Endodermal cell (in vitro differentiated cells): Measurements from ENCODE around the gene ANKFY1. TPM values are rescaled to one million over a fixed set of nuclear protein-coding genes. Genes with fewer than 3 reads are reported as not detected.

ENCODE experiments used
- DNase-seq: peaks from one replicate; pipeline ENCODE4 v3.0.0-alpha.2; 2017
- H3K27ac ChIP-seq: 2 replicates; pipeline ENCODE4 v1.5.1; 2013; ENCODE audit warnings: mild to moderate bottlenecking, low read depth, low read length, moderate library complexity
- H3K27me3 ChIP-seq: 2 replicates; pipeline ENCODE4 v1.6.1; 2013; ENCODE audit warnings: mild to moderate bottlenecking, low read length, moderate library complexity; ENCODE audit not compliant: insufficient read depth, control insufficient read depth, poor library complexity, severe bottlenecking
- H3K36me3 ChIP-seq: 2 replicates; pipeline ENCODE4 v1.7.0; 2013; ENCODE audit warnings: mild to moderate bottlenecking, low read length, moderate library complexity; ENCODE audit not compliant: control insufficient read depth, insufficient read depth
- H3K4me1 ChIP-seq: one replicate; pipeline ENCODE4 v1.7.0; 2013; ENCODE audit warnings: low read length; ENCODE audit not compliant: control insufficient read depth, insufficient read depth
- H3K4me3 ChIP-seq: 2 replicates; pipeline ENCODE4 v1.5.1; 2013; ENCODE audit warnings: mild to moderate bottlenecking, low read length, moderate library complexity
- H3K9ac ChIP-seq: 2 replicates; pipeline ENCODE4 v1.6.1; 2013; ENCODE audit warnings: mild to moderate bottlenecking, low read length, moderate library complexity; ENCODE audit not compliant: poor library complexity, severe bottlenecking; ENCODE audit errors: extremely low read depth
- H3K9me3 ChIP-seq: 2 replicates; pipeline ENCODE4 v1.6.1; 2013; ENCODE audit warnings: mild to moderate bottlenecking, low read length, moderate library complexity; ENCODE audit not compliant: control insufficient read depth
- H3K27ac Mint-ChIP-seq: 2 replicates; pipeline ENCODE4 v1.8.0; 2020; ENCODE audit warnings: mixed read lengths
- H3K27me3 Mint-ChIP-seq: 2 replicates; pipeline ENCODE4 v1.8.0; 2021; ENCODE audit warnings: mild to moderate bottlenecking, mixed read lengths; ENCODE audit not compliant: insufficient read depth
- H3K36me3 Mint-ChIP-seq: 2 replicates; pipeline ENCODE4 v1.8.0; 2020; ENCODE audit warnings: low read depth, mixed read lengths
- H3K4me1 Mint-ChIP-seq: 2 replicates; pipeline ENCODE4 v1.8.0; 2020; ENCODE audit warnings: mixed read lengths
- H3K4me3 Mint-ChIP-seq: 2 replicates; pipeline ENCODE4 v1.8.0; 2020; ENCODE audit warnings: mild to moderate bottlenecking, moderate library complexity, mixed read lengths
- H3K9me3 Mint-ChIP-seq: 2 replicates; pipeline ENCODE4 v1.8.0; 2020; ENCODE audit warnings: mild to moderate bottlenecking, mixed read lengths
- WGBS, 2 experiments: methylation state at CpG; one replicate each; pipeline versions ENCODE4 v1.1.5 to v1.1.7; 2013; ENCODE audit warnings: missing lambda C conversion rate in 2 of 2, mixed read lengths in 1 of 2; ENCODE audit not compliant: insufficient coverage in 1 of 2, insufficient read length in 1 of 2; 5-methylcytosine and 5-hydroxymethylcytosine counted together
- total RNA-seq, 2 donors: library from RNA; stranded (reverse); fragmentation: NEBNext Ultra II Directional in 1 of 2; extraction: Animal tissue kit (Norgen Biotek cat#: 25700) in 1 of 2; gene quantifications; 2 replicates in 1 of 2; 3 replicates in 1 of 2; pipeline ENCODE4 v1.2.1, GENCODE V29; 2021
- TF ChIP-seq, protein P1 (sequence below): fragments of 200-600 bp; sonication (generic); conservative IDR thresholded peaks from 2 replicates; pipeline ENCODE4 v1.5.0; 2021; ENCODE audit warnings: antibody characterized with exemption, mild to moderate bottlenecking

The ANKFY1 gene
- total RNA-seq, 2 donors from 2014 or later: 48.0 to 62.4 TPM

DNA sequence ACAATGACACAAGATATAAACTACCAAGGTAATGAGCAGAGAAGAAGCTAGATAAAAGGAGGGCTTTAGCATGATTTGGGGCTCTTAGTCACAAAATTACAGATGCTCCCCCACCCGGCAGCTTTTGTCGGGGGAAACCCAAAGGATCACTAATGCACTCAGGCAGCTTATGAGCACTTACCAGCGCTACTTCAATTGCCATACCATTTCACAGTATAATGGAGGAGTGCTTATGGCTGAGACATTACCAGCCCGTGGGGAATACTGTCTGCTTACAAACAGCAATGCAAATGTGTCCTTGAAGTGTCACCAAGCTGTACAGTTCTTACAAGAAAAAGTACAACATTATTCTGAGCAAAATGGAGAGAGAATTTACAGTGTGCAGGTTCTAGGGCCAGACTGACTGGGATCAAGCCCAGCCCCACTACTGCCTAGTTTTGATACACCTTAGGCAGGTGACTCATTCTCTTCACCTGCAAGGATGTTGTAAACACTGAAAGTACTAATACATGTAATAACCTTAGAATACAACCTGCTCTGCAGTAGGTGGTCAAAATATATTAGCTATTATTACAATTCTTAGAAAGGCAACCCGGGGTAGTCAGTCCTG, 16.3 kb downstream of the ANKFY1 start:
- WGBS, 2 experiments: 92 to 97% methylated on average over 3 to 5 of the region's 5 CpGs
- Mint-ChIP-seq H3K36me3 (peaks cover 16% of the 10 kb centered on the region), H3K27me3 (no peaks in the 10 kb centered on the region), H3K9me3 (no peaks in the 10 kb centered on the region), H3K27ac (no peak overlapping the region), H3K4me1 (peaks cover 17% of the 10 kb centered on the region), H3K4me3 (no peak overlapping the region)
- H3K4me1 ChIP-seq: peaks cover 5% of the 10 kb centered on the region
- no peak overlapping the region for H3K27ac ChIP-seq
- peaks cover 32% of the 10 kb centered on the region for H3K36me3 ChIP-seq
- TF ChIP-seq, protein P1, sequence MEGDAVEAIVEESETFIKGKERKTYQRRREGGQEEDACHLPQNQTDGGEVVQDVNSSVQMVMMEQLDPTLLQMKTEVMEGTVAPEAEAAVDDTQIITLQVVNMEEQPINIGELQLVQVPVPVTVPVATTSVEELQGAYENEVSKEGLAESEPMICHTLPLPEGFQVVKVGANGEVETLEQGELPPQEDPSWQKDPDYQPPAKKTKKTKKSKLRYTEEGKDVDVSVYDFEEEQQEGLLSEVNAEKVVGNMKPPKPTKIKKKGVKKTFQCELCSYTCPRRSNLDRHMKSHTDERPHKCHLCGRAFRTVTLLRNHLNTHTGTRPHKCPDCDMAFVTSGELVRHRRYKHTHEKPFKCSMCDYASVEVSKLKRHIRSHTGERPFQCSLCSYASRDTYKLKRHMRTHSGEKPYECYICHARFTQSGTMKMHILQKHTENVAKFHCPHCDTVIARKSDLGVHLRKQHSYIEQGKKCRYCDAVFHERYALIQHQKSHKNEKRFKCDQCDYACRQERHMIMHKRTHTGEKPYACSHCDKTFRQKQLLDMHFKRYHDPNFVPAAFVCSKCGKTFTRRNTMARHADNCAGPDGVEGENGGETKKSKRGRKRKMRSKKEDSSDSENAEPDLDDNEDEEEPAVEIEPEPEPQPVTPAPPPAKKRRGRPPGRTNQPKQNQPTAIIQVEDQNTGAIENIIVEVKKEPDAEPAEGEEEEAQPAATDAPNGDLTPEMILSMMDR: no peak
- H3K9ac ChIP-seq: no peak overlapping the region
- H3K27me3 ChIP-seq: no peaks in the 10 kb centered on the region
- peak; percentile 43 for DNase-seq
- no peaks in the 10 kb centered on the region for H3K9me3 ChIP-seq
- no peak overlapping the region for H3K4me3 ChIP-seq

GRCh38 chr17:4246674-4247073, 17.1 kb downstream of the ANKFY1 start:
- no peak overlapping the region for H3K4me3 Mint-ChIP-seq
- peaks cover 21% of the 10 kb centered on the region for H3K4me1 Mint-ChIP-seq
- Histone ChIP-seq H3K27me3 (no peaks in the 10 kb centered on the region), H3K27ac (no peak overlapping the region), H3K36me3 (peaks cover 38% of the 10 kb centered on the region), H3K9ac (no peak overlapping the region), H3K4me3 (no peak overlapping the region), H3K4me1 (peaks cover 5% of the 10 kb centered on the region), H3K9me3 (no peaks in the 10 kb centered on the region)
- DNase-seq: peak; percentile 19
- H3K27me3 Mint-ChIP-seq: no peaks in the 10 kb centered on the region
- TF ChIP-seq, protein P1: no peak
- H3K27ac Mint-ChIP-seq: no peak overlapping the region
- H3K36me3 Mint-ChIP-seq: peaks cover 23% of the 10 kb centered on the region
- no peaks in the 10 kb centered on the region for H3K9me3 Mint-ChIP-seq
- 89 to 99% methylated on average over 4 to 5 of the region's 5 CpGs for WGBS, 2 experiments

DNA sequence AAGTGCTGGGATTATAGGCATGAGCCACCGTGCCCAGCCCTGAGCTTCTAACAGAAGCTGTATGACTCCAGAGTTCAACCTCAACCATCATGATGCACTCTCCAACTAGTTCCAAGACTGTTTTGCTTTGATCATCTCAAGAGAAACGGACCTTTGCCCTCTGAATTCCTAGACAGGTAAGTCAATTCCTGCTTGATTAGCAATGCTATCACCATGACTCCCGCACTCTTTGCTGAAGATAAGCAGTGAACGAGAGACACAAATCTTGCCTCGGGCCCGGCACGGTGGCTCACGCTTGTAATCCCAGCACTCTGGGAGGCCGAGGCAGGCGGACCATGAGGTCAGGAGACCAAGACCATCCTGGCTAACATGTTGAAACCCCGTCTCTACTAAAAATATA, 22.2 kb downstream of the ANKFY1 start:
- H3K9ac ChIP-seq: no peak overlapping the region
- no peaks in the 10 kb centered on the region for H3K4me1 ChIP-seq
- no peaks in the 10 kb centered on the region for H3K27me3 ChIP-seq
- no peaks in the 10 kb centered on the region for H3K27me3 Mint-ChIP-seq
- DNase-seq: peak; percentile 48
- H3K36me3 Mint-ChIP-seq: peaks cover 55% of the 10 kb centered on the region
- H3K27ac ChIP-seq: no peak overlapping the region
- TF ChIP-seq, protein P1: no peak
- 86 to 91% methylated on average over 8 to 11 of the region's 11 CpGs for WGBS, 2 experiments
- H3K9me3 ChIP-seq: no peaks in the 10 kb centered on the region
- H3K9me3 Mint-ChIP-seq: no peaks in the 10 kb centered on the region
- no peak overlapping the region for H3K27ac Mint-ChIP-seq
- H3K4me1 Mint-ChIP-seq: peaks cover 4% of the 10 kb centered on the region
- H3K4me3 Mint-ChIP-seq: no peak overlapping the region
- no peak overlapping the region for H3K4me3 ChIP-seq
- H3K36me3 ChIP-seq: peaks cover 61% of the 10 kb centered on the region
